ENCODE measurements around the gene TEX2.

The TEX2 gene

GRCh38 chr17:64115043-64115698 lies 147.9 kb downstream of the TEX2 start:
- no peaks in the 10 kb centered on the region for H3K27me3 Mint-ChIP-seq
- peak overlapping the region; percentile 58 for H3K27ac Mint-ChIP-seq
- H3K36me3 Mint-ChIP-seq, result peaks cover 7% of the 10 kb centered on the region
- peaks cover 34% of the 10 kb centered on the region for H3K4me1 Mint-ChIP-seq (ENCODE audit: low read depth)
- no peak overlapping the region for H3K4me3 Mint-ChIP-seq
- no peaks in the 10 kb centered on the region for H3K9me3 Mint-ChIP-seq (ENCODE audit: low read depth)

- no peak overlapping the region for H3K27ac Mint-ChIP-seq
- peaks cover 7% of the 10 kb centered on the region for H3K36me3 Mint-ChIP-seq
- peaks cover 31% of the 10 kb centered on the region for H3K4me1 Mint-ChIP-seq (ENCODE audit: low read depth)
- H3K9me3 Mint-ChIP-seq (ENCODE audit: low read depth), result no peaks in the 10 kb centered on the region
- no peaks in the 10 kb centered on the region for H3K27me3 Mint-ChIP-seq
- H3K4me3 Mint-ChIP-seq, result no peak overlapping the region
These were observed 150.1 kb downstream of the TEX2 start for GRCh38 chr17:64113006-64113405.

DNA sequence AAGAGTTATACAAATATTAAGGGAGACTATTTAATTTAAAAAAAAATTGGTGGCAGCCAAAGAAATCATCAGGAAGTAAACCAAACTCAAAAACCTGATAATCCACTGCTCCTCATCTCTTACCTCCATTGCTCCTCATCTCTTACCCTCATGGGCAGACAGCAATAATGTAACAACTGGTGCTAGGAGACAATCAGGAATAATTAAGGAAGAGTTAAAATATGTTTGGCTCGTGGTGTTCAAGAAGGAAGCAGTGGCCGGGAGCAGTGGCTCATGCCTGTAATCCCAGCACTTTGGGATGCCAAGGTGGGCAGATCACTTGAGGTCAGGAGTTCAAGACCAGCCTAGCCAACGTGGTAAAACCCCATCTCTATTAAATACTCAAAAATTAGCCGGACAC lies 151.2 kb downstream of the TEX2 start:
- peaks cover 38% of the 10 kb centered on the region for H3K4me1 Mint-ChIP-seq (ENCODE audit: low read depth)
- peaks cover 5% of the 10 kb centered on the region for H3K36me3 Mint-ChIP-seq
- H3K27ac Mint-ChIP-seq, result no peak overlapping the region
- no peaks in the 10 kb centered on the region for H3K27me3 Mint-ChIP-seq
- H3K4me3 Mint-ChIP-seq, result no peak overlapping the region
- no peaks in the 10 kb centered on the region for H3K9me3 Mint-ChIP-seq (ENCODE audit: low read depth)

DNA sequence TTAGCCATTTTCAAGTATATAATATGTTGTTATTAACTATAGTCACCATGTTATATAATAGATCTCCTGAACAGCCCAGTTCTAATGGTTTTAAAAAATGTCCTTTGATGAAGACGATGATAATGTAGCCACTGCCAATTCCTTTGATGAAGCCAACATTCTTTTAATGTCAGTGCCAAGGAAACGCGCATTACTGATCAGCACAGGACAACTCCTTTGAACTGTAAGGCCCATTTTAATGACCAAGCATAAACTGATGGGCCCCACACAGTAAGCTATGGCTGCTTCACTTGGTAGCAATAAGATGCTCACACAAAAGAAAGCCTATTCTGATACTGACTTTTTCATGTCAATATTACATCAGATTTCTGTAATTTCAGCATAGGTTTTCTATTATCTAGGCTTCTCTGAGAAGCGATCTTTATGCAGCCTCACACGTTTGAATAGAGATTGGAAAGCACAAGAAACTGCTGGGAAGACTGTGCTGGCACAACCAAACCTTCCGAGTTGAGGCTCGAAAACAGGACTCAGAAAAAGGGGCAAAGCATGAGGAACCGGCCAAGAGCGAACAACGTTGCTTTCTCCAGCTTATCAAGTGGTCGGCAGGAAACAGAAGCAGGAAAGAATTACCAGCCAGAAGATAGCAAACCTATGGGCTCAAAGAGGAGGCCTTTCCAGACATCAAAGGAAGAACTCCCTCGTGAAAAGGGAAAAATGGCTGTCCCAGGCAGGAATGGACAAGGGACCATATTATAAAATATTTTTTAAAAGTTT lies 152.5 kb downstream of the TEX2 start:
- Mint-ChIP-seq H3K9me3 (ENCODE audit: low read depth) (no peaks in the 10 kb centered on the region), H3K4me3 (no peak overlapping the region), H3K27ac (no peak overlapping the region), H3K4me1 (ENCODE audit: low read depth) (peaks cover 41% of the 10 kb centered on the region), H3K27me3 (no peaks in the 10 kb centered on the region), H3K36me3 (peaks cover 5% of the 10 kb centered on the region)

GRCh38 chr17:64109400-64109799 lies 153.7 kb downstream of the TEX2 start:
- no peak overlapping the region for H3K27ac Mint-ChIP-seq
- H3K4me3 Mint-ChIP-seq, result no peak overlapping the region
- H3K36me3 Mint-ChIP-seq, result peaks cover 4% of the 10 kb centered on the region
- peaks cover 34% of the 10 kb centered on the region for H3K4me1 Mint-ChIP-seq (ENCODE audit: low read depth)
- no peaks in the 10 kb centered on the region for H3K9me3 Mint-ChIP-seq (ENCODE audit: low read depth)
- H3K27me3 Mint-ChIP-seq, result no peaks in the 10 kb centered on the region

- H3K36me3 Mint-ChIP-seq, result peaks cover 1% of the 10 kb centered on the region
These were observed 155.4 kb downstream of the TEX2 start for GRCh38 chr17:64107500-64108236.

GRCh38 chr17:64106918-64107317 lies 156.1 kb downstream of the TEX2 start:
- Mint-ChIP-seq H3K9me3 (ENCODE audit: low read depth) (no peaks in the 10 kb centered on the region), H3K36me3 (peaks cover 4% of the 10 kb centered on the region), H3K4me1 (ENCODE audit: low read depth) (peaks cover 42% of the 10 kb centered on the region), H3K27ac (peak overlapping the region; percentile 83), H3K27me3 (no peaks in the 10 kb centered on the region), H3K4me3 (peak overlapping the region; percentile 27)

More at GRCh38 chr17:64107500-64108236, 155.4 kb downstream of the TEX2 start:
- H3K9me3 Mint-ChIP-seq (ENCODE audit: low read depth), result no peaks in the 10 kb centered on the region
- no peaks in the 10 kb centered on the region for H3K27me3 Mint-ChIP-seq
- H3K27ac Mint-ChIP-seq, result peak overlapping the region; percentile 83
- peaks cover 40% of the 10 kb centered on the region for H3K4me1 Mint-ChIP-seq (ENCODE audit: low read depth)
- no peak overlapping the region for H3K4me3 Mint-ChIP-seq

GRCh38 chr17:64103391-64104364 lies 159.4 kb downstream of the TEX2 start:
- Mint-ChIP-seq H3K4me1 (ENCODE audit: low read depth) (peaks cover 44% of the 10 kb centered on the region), H3K27ac (no peak overlapping the region), H3K9me3 (ENCODE audit: low read depth) (no peaks in the 10 kb centered on the region), H3K27me3 (no peaks in the 10 kb centered on the region), H3K36me3 (peaks cover 7% of the 10 kb centered on the region), H3K4me3 (no peak overlapping the region)

- Mint-ChIP-seq H3K36me3 (peaks cover 7% of the 10 kb centered on the region), H3K27me3 (no peaks in the 10 kb centered on the region), H3K4me3 (no peak overlapping the region), H3K9me3 (ENCODE audit: low read depth) (no peaks in the 10 kb centered on the region), H3K27ac (no peak overlapping the region), H3K4me1 (ENCODE audit: low read depth) (peaks cover 43% of the 10 kb centered on the region)
These were observed 160.3 kb downstream of the TEX2 start for GRCh38 chr17:64102627-64103390.

GRCh38 chr17:64099543-64099942 lies 163.5 kb downstream of the TEX2 start:
- Mint-ChIP-seq H3K4me3 (no peak overlapping the region), H3K27me3 (no peaks in the 10 kb centered on the region), H3K36me3 (peaks cover 25% of the 10 kb centered on the region), H3K9me3 (ENCODE audit: low read depth) (no peaks in the 10 kb centered on the region), H3K27ac (no peak overlapping the region), H3K4me1 (ENCODE audit: low read depth) (peaks cover 45% of the 10 kb centered on the region)

Measured in activated naive CD8-positive, alpha-beta T cell (primary cell).